B cell (primary cell): ENCODE results near the gene TSPAN2. TPM values are rescaled to one million over a fixed set of nuclear protein-coding genes. Genes with fewer than 3 reads are reported as not detected.

Experiments used
- ATAC-seq: fragments of 200-7000 bp; cut with Tn5 transposase; one replicate; pipeline ENCODE4 v1.10.0; 2021; ENCODE audit warnings: low read depth, mild to moderate bottlenecking, moderate number of reproducible peaks, moderate library complexity
- CTCF ChIA-PET: fragments of 350-600 bp; sonication (Branson Sonifier 250); formaldehyde crosslinking; loops from one replicate; lab custom pipeline; 2021; ENCODE audit warnings: antibody characterized with exemption, inconsistent platforms; lab: Charles Lee
- POLR2A ChIA-PET: fragments of 350-600 bp; sonication (Branson Sonifier 250); formaldehyde crosslinking; loops from one replicate; lab custom pipeline; 2021; ENCODE audit warnings: antibody characterized with exemption; lab: Charles Lee
- DNase-seq: peaks from one replicate; pipeline ENCODE4 v3.0.0; 2013
- H2AFZ ChIP-seq: 2 replicates; pipeline ENCODE4 v1.6.1; 2012; ENCODE audit warnings: mild to moderate bottlenecking, low read depth, low read length; ENCODE audit not compliant: insufficient read depth, poor library complexity, severe bottlenecking
- H3K27ac ChIP-seq, 2 donors: 1 replicate in 1 of 2; 2 replicates in 1 of 2; pipeline ENCODE4 v1.5.1; 2012 to 2013; ENCODE audit warnings: low read length in 2 of 2, mild to moderate bottlenecking in 2 of 2, moderate library complexity in 1 of 2
- H3K27me3 ChIP-seq, 4 experiments: fragments of 200-600 bp in 1 of 4; sonication (generic) in 1 of 4; replicated peaks in 1 of 4; 1 replicate in 2 of 4; 2 replicates in 2 of 4; pipeline versions ENCODE4 v1.6.1 to v1.7.0; 2013 to 2016; ENCODE audit warnings: low read length in 3 of 4, mild to moderate bottlenecking in 2 of 4, mixed read lengths in 1 of 4, moderate library complexity in 1 of 4; ENCODE audit not compliant: insufficient read depth in 4 of 4, control insufficient read depth in 3 of 4; ENCODE audit errors: control extremely low read depth in 1 of 4
- H3K36me3 ChIP-seq, 2 experiments: replicated peaks in 1 of 2; 1 replicate in 1 of 2; 2 replicates in 1 of 2; pipeline versions ENCODE4 v1.6.1 to v1.7.1; 2013; ENCODE audit warnings: low read length in 1 of 2; ENCODE audit not compliant: insufficient read depth in 2 of 2, control insufficient read depth in 1 of 2; ENCODE audit errors: control extremely low read depth in 1 of 2, extremely low read depth in 1 of 2
- H3K4me1 ChIP-seq, 2 donors: fragments of 200-600 bp in 1 of 2; sonication (generic) in 1 of 2; 1 replicate in 1 of 2; 2 replicates in 1 of 2; pipeline versions ENCODE4 v1.5.1 to v1.6.1; 2013 to 2017; ENCODE audit warnings: low read length in 2 of 2; ENCODE audit not compliant: control insufficient read depth in 2 of 2, insufficient read depth in 2 of 2
- H3K4me2 ChIP-seq: replicated peaks from 2 replicates; pipeline ENCODE3; 2012; ENCODE audit warnings: mild to moderate bottlenecking, low read depth, low read length; ENCODE audit not compliant: poor library complexity, severe bottlenecking
- H3K4me3 ChIP-seq, 5 experiments: fragments of 200-600 bp in 1 of 5; sonication (generic) in 1 of 5; 1 replicate in 3 of 5; 2 replicates in 2 of 5; pipeline versions ENCODE4 v1.5.1 to v1.7.0; 2011 to 2016; ENCODE audit warnings: low read length in 4 of 5, mild to moderate bottlenecking in 4 of 5, low read depth in 2 of 5, control low read depth in 1 of 5, moderate library complexity in 1 of 5; ENCODE audit not compliant: insufficient read depth in 1 of 5; ENCODE audit errors: control extremely low read depth in 1 of 5, extremely low read depth in 1 of 5
- H3K79me2 ChIP-seq: fragments of 200-600 bp; sonication (generic); one replicate; pipeline ENCODE4 v1.6.0; 2016; ENCODE audit warnings: low read length; ENCODE audit not compliant: control insufficient read depth, insufficient read depth
- H3K9ac ChIP-seq: fragments of 200-600 bp; sonication (generic); 2 replicates; pipeline ENCODE4 v1.6.1; 2017; ENCODE audit warnings: mild to moderate bottlenecking, low read length, moderate library complexity
- H3K9me3 ChIP-seq, 3 donors: one replicate each; pipeline versions ENCODE4 v1.6.1 to v1.7.1; 2013; ENCODE audit warnings: low read length in 2 of 3; ENCODE audit not compliant: control insufficient read depth in 2 of 3, insufficient read depth in 1 of 3; ENCODE audit errors: control extremely low read depth in 1 of 3
- H4K20me1 ChIP-seq: 2 replicates; pipeline ENCODE4 v1.6.0; 2012; ENCODE audit warnings: mild to moderate bottlenecking, low read length; ENCODE audit not compliant: insufficient read depth, control insufficient read depth, poor library complexity, severe bottlenecking
- H3K27ac Mint-ChIP-seq: one replicate; pipeline ENCODE4 v1.8.0; 2021; ENCODE audit warnings: mixed read lengths
- H3K27me3 Mint-ChIP-seq: one replicate; pipeline ENCODE4 v1.8.0; 2021; ENCODE audit warnings: mixed read lengths
- H3K4me1 Mint-ChIP-seq: one replicate; pipeline ENCODE4 v1.8.0; 2021; ENCODE audit warnings: mixed read lengths
- H3K4me3 Mint-ChIP-seq: one replicate; pipeline ENCODE4 v1.8.0; 2021; ENCODE audit warnings: mixed read lengths
- H3K9me3 Mint-ChIP-seq: one replicate; pipeline ENCODE4 v1.8.0; 2022; ENCODE audit warnings: mixed read lengths; ENCODE audit not compliant: insufficient read depth
- CTCF ChIP-seq: fragments of 200-600 bp; IDR thresholded peaks from one replicate; pipeline ENCODE4 v1.8.0; 2022; ENCODE audit warnings: antibody characterized with exemption, mild to moderate bottlenecking
- EZH2 ChIP-seq: IDR thresholded peaks from 2 replicates; pipeline ENCODE4 v1.6.1; 2012; ENCODE audit warnings: borderline replicate concordance, low read depth, mild to moderate bottlenecking, moderate library complexity, low read length; ENCODE audit not compliant: insufficient read depth, poor library complexity, severe bottlenecking
- WGBS: methylation state at CpG from one replicate; pipeline ENCODE4 v1.1.5; 2013; ENCODE audit warnings: missing lambda C conversion rate; ENCODE audit not compliant: insufficient coverage; 5-methylcytosine and 5-hydroxymethylcytosine counted together
- intact Hi-C: fragments of 100-400 bp; cut with micrococcal nuclease; formaldehyde crosslinking; loops from one replicate; pipeline ENCODE4 v1.10.0; 2022
- polyA plus RNA-seq: library from polyadenylated mRNA; depleted of rRNA; stranded (reverse); fragments of >200 nt; gene quantifications from 2 replicates; pipeline ENCODE4 v1.2.3, GENCODE V29; 2012
- total RNA-seq, 2 donors: library from RNA; stranded (reverse); fragments of 120-200 nt in 1 of 2; gene quantifications; 1 replicate in 1 of 2; 2 replicates in 1 of 2; pipeline versions ENCODE4 v1.2.3 to v1.2.4, GENCODE V29; 2013 to 2022

The TSPAN2 gene
- total and polyA plus RNA-seq, 2 donors (not counting 1 experiment from before 2014, with no cell fraction given) = 0.24 to 0.34 TPM

- Mint-ChIP-seq H3K4me3 (no peak overlapping the region), H3K27me3 (no peaks in the 10 kb centered on the region), H3K4me1 (peaks cover 19% of the 10 kb centered on the region), H3K27ac (no peak overlapping the region), H3K9me3 (peaks cover 3% of the 10 kb centered on the region)
- intact Hi-C loops = no loop called here
- H3K79me2 ChIP-seq = no peaks in the 10 kb centered on the region
- peaks cover 13 to 16% of the 10 kb centered on the region in 2 donors for H3K4me1 ChIP-seq
- no peak overlapping the region for H3K9ac ChIP-seq
- H3K36me3 ChIP-seq = no peaks in the 10 kb centered on the region
- H4K20me1 ChIP-seq = no peaks in the 10 kb centered on the region
- H3K27me3 ChIP-seq = no peaks in the 10 kb centered on the region
- H3K27ac ChIP-seq = no peak overlapping the region
- no peak for TF ChIP-seq EZH2
- TF ChIP-seq CTCF = no peak
- CTCF ChIA-PET = interaction anchor here (0.9 to 3.9 kb wide), 3 partner anchors 12 to 718 kb away, joined by 3 to 17 read pairs (median 3); no protein-coding TSS in a partner anchor
- ATAC-seq (no peak), DNase-seq (no peak)
- H3K4me3 ChIP-seq = no peak overlapping the region
- H2AFZ ChIP-seq = no peak overlapping the region
- WGBS = 100% methylated on average over 2 of the region's 6 CpGs
- no peak overlapping the region for H3K4me2 ChIP-seq
- no peaks in the 10 kb centered on the region for H3K9me3 ChIP-seq
- POLR2A ChIA-PET = no interaction called here
Observed at GRCh38 chr1:115065021-115065420, 24.3 kb downstream of the TSPAN2 start.

DNA sequence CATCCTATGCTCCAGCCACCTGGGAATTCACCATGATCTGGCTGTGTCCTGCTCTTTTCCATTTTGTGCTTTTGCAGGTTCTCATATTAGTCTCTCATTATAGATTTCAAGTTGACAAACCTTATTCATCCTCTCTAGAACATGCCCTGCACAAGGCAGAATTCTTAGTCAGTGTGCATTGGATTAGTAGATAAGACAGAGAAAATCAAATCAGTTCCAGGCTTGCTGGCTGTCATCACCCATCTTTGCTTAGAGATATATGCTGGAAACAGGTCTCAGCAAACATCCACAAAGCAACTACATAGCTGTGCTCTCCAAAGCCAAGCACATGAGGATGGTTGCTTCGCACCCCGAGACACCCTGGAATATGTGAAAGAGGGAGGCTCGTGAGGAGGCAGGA is 24.8 kb downstream of the TSPAN2 start:
- ChIA-PET POLR2A (no interaction called here), CTCF (interaction anchor here (3.9 kb wide), 1 partner anchor 11 kb away, joined by 17 read pairs; no protein-coding TSS in a partner anchor)
- no peaks in the 10 kb centered on the region for H3K27me3 ChIP-seq
- 100% methylated on average over 3 of the region's 3 CpGs for WGBS
- DNase-seq (no peak), ATAC-seq (no peak)
- H3K79me2 ChIP-seq = no peaks in the 10 kb centered on the region
- Mint-ChIP-seq H3K27ac (no peak overlapping the region), H3K4me1 (peaks cover 19% of the 10 kb centered on the region), H3K27me3 (no peaks in the 10 kb centered on the region), H3K4me3 (no peak overlapping the region), H3K9me3 (peaks cover 3% of the 10 kb centered on the region)
- intact Hi-C loops = no loop called here
- no peaks in the 10 kb centered on the region for H3K9me3 ChIP-seq
- no peaks in the 10 kb centered on the region for H3K36me3 ChIP-seq
- no peak overlapping the region for H3K27ac ChIP-seq
- H4K20me1 ChIP-seq = no peaks in the 10 kb centered on the region
- no peak overlapping the region for H2AFZ ChIP-seq
- H3K4me2 ChIP-seq = no peak overlapping the region
- no peak overlapping the region for H3K4me3 ChIP-seq
- TF ChIP-seq CTCF = no peak
- no peak for TF ChIP-seq EZH2
- peaks cover 13 to 16% of the 10 kb centered on the region in 2 donors for H3K4me1 ChIP-seq
- no peak overlapping the region for H3K9ac ChIP-seq
